ENCODE data around the gene LILRA5.
"Not testable (repeated sequence)": the region's sequence is repeated elsewhere in the genome, so short reads cannot be mapped to it uniquely, and the experiment has no call there.

The LILRA5 gene

GRCh38 chr19:54332149-54332548 lies 19.2 kb upstream of the LILRA5 start:
- Histone ChIP-seq H3K9me3 (ENCODE audit: control insufficient read depth in 2 of 2, low read length in 2 of 2) (no peaks in the 10 kb centered on the region), H3K27ac (ENCODE audit: low read length) (no peak overlapping the region), H3K4me3 (ENCODE audit: low read length in 2 of 2) (no peak overlapping the region), H3K4me1 (ENCODE audit: control insufficient read depth, insufficient read depth, low read length) (no peaks in the 10 kb centered on the region), H3K9ac (ENCODE audit: low read length in 2 of 2) (no peak overlapping the region), H3K36me3 (ENCODE audit: control insufficient read depth in 2 of 2, insufficient read depth in 2 of 2, low read length in 2 of 2) (no peaks in the 10 kb centered on the region), H3K27me3 (ENCODE audit: control insufficient read depth in 1 of 2, insufficient read depth in 2 of 2, low read length in 2 of 2) (peaks cover 0 to 7% of the 10 kb centered on the region in 2 donors)

- H3K4me3 ChIP-seq (ENCODE audit: low read length in 2 of 2): no peak overlapping the region
- no peak overlapping the region for H3K27ac ChIP-seq (ENCODE audit: low read length)
- peaks cover 0 to 7% of the 10 kb centered on the region in 2 donors for H3K27me3 ChIP-seq (ENCODE audit: control insufficient read depth in 1 of 2, insufficient read depth in 2 of 2, low read length in 2 of 2)
- no peaks in the 10 kb centered on the region for H3K4me1 ChIP-seq (ENCODE audit: control insufficient read depth, insufficient read depth, low read length)
- H3K36me3 ChIP-seq (ENCODE audit: control insufficient read depth in 2 of 2, insufficient read depth in 2 of 2, low read length in 2 of 2): no peaks in the 10 kb centered on the region
- no peaks in the 10 kb centered on the region for H3K9me3 ChIP-seq (ENCODE audit: control insufficient read depth in 2 of 2, low read length in 2 of 2)
- no peak overlapping the region for H3K9ac ChIP-seq (ENCODE audit: low read length in 2 of 2)
These were observed 18.7 kb upstream of the LILRA5 start for GRCh38 chr19:54331626-54332025.

- H3K36me3 ChIP-seq (ENCODE audit: control insufficient read depth in 2 of 2, insufficient read depth in 2 of 2, low read length in 2 of 2): no peaks in the 10 kb centered on the region
- no peak overlapping the region for H3K27ac ChIP-seq (ENCODE audit: low read length)
- no peaks in the 10 kb centered on the region for H3K9me3 ChIP-seq (ENCODE audit: control insufficient read depth in 2 of 2, low read length in 2 of 2)
- H3K27me3 ChIP-seq (ENCODE audit: control insufficient read depth in 1 of 2, insufficient read depth in 2 of 2, low read length in 2 of 2): peaks cover 0 to 7% of the 10 kb centered on the region in 2 donors
- H3K9ac ChIP-seq (ENCODE audit: low read length in 2 of 2): no peak overlapping the region
- no peaks in the 10 kb centered on the region for H3K4me1 ChIP-seq (ENCODE audit: control insufficient read depth, insufficient read depth, low read length)
- H3K4me3 ChIP-seq (ENCODE audit: low read length in 2 of 2): no peak overlapping the region
These were observed 16.7 kb upstream of the LILRA5 start for GRCh38 chr19:54329476-54330165.

DNA sequence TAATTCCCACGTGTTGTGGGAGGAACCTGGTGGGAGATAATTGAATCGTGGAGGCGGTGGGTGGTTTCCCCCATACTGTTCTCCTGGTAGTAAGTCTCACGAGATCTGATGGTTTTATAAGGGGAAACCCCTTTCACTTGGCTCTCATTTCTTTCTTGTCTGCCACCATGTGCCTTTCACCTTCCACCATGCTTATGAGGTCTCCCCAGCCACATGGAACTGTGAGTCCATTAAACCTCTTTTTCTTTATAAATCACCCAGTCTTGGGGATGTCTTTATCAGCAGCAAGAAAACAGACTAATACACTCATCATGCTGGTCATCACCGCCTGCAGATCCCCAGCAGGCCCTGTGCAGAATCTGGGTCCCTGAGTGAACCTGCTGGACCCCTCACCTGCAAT lies 15.8 kb upstream of the LILRA5 start:
- H3K36me3 ChIP-seq (ENCODE audit: control insufficient read depth in 2 of 2, insufficient read depth in 2 of 2, low read length in 2 of 2); H3K4me1 ChIP-seq (ENCODE audit: control insufficient read depth, insufficient read depth, low read length); H3K4me3 ChIP-seq (ENCODE audit: low read length in 2 of 2); H3K27me3 ChIP-seq (ENCODE audit: control insufficient read depth in 1 of 2, insufficient read depth in 2 of 2, low read length in 2 of 2); H3K9ac ChIP-seq (ENCODE audit: low read length in 2 of 2); H3K9me3 ChIP-seq (ENCODE audit: control insufficient read depth in 2 of 2, low read length in 2 of 2); H3K27ac ChIP-seq (ENCODE audit: low read length): not testable (repeated sequence)

GRCh38 chr19:54325631-54326030 lies 12.7 kb upstream of the LILRA5 start:
- Histone ChIP-seq H3K9ac (ENCODE audit: low read length in 2 of 2) (no peak overlapping the region), H3K4me3 (ENCODE audit: low read length in 2 of 2) (no peak overlapping the region), H3K27me3 (ENCODE audit: control insufficient read depth in 1 of 2, insufficient read depth in 2 of 2, low read length in 2 of 2) (peaks cover 0 to 5% of the 10 kb centered on the region in 2 donors), H3K9me3 (ENCODE audit: control insufficient read depth in 2 of 2, low read length in 2 of 2) (no peaks in the 10 kb centered on the region), H3K36me3 (ENCODE audit: control insufficient read depth in 2 of 2, insufficient read depth in 2 of 2, low read length in 2 of 2) (no peaks in the 10 kb centered on the region), H3K4me1 (ENCODE audit: control insufficient read depth, insufficient read depth, low read length) (no peaks in the 10 kb centered on the region), H3K27ac (ENCODE audit: low read length) (no peak overlapping the region)

DNA sequence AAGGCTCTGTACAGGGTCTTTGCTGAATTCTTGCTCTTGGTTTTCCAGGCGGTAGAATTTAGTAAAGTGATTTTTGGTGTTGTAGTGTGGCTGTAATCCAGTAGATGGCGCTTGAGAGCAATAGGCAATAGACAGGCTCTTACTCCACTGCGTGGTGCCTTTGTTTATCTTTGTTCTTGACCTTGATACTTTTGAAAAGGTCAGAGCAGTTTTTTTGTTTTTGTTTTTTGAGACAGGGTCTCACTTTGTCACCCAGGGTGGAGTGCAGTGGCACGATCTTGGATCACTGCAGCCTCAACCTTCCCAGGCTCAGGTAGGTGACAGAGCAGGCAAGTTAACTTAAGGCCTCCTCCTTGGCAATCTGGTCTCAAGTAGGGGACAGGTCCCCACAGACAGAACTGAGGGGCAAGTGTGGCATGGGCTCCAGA lies 12.2 kb upstream of the LILRA5 start:
- Histone ChIP-seq H3K36me3 (ENCODE audit: control insufficient read depth in 2 of 2, insufficient read depth in 2 of 2, low read length in 2 of 2) (no peaks in the 10 kb centered on the region), H3K27ac (ENCODE audit: low read length) (no peak overlapping the region), H3K27me3 (ENCODE audit: control insufficient read depth in 1 of 2, insufficient read depth in 2 of 2, low read length in 2 of 2) (peaks cover 1 to 8% of the 10 kb centered on the region in 2 donors), H3K4me1 (ENCODE audit: control insufficient read depth, insufficient read depth, low read length) (no peaks in the 10 kb centered on the region), H3K9me3 (ENCODE audit: control insufficient read depth in 2 of 2, low read length in 2 of 2) (no peaks in the 10 kb centered on the region), H3K9ac (ENCODE audit: low read length in 2 of 2) (no peak overlapping the region), H3K4me3 (ENCODE audit: low read length in 2 of 2) (no peak overlapping the region)

DNA sequence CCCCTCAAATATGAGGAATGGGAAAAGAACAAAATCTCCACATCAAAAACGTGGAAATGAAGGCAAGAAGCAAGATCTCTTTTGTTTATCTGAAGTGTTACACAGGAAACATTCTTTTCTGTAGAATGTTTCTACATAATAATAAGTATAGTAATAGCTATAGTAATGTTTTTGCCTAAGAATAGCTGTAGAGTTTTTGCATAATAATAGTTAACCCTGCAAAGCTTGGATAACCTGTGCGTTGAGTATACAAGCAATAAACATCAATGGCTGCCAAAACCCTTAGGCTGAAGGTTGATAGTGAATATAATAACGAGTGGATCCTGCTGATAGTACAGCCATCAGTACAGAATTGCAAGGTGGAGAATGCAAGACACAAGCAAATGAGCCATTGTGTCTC lies 11.1 kb upstream of the LILRA5 start:
- Histone ChIP-seq H3K4me3 (ENCODE audit: low read length in 2 of 2) (no peak overlapping the region), H3K36me3 (ENCODE audit: control insufficient read depth in 2 of 2, insufficient read depth in 2 of 2, low read length in 2 of 2) (no peaks in the 10 kb centered on the region), H3K9ac (ENCODE audit: low read length in 2 of 2) (no peak overlapping the region), H3K27ac (ENCODE audit: low read length) (no peak overlapping the region), H3K4me1 (ENCODE audit: control insufficient read depth, insufficient read depth, low read length) (no peaks in the 10 kb centered on the region), H3K9me3 (ENCODE audit: control insufficient read depth in 2 of 2, low read length in 2 of 2) (no peaks in the 10 kb centered on the region), H3K27me3 (ENCODE audit: control insufficient read depth in 1 of 2, insufficient read depth in 2 of 2, low read length in 2 of 2) (peaks cover 3 to 11% of the 10 kb centered on the region in 2 donors)

- H3K9me3 ChIP-seq (ENCODE audit: control insufficient read depth in 2 of 2, low read length in 2 of 2); H3K4me3 ChIP-seq (ENCODE audit: low read length in 2 of 2); H3K4me1 ChIP-seq (ENCODE audit: control insufficient read depth, insufficient read depth, low read length); H3K27ac ChIP-seq (ENCODE audit: low read length); H3K9ac ChIP-seq (ENCODE audit: low read length in 2 of 2); H3K36me3 ChIP-seq (ENCODE audit: control insufficient read depth in 2 of 2, insufficient read depth in 2 of 2, low read length in 2 of 2); H3K27me3 ChIP-seq (ENCODE audit: control insufficient read depth in 1 of 2, insufficient read depth in 2 of 2, low read length in 2 of 2): not testable (repeated sequence)
These were observed 10.0 kb upstream of the LILRA5 start for GRCh38 chr19:54322934-54323333.

DNA sequence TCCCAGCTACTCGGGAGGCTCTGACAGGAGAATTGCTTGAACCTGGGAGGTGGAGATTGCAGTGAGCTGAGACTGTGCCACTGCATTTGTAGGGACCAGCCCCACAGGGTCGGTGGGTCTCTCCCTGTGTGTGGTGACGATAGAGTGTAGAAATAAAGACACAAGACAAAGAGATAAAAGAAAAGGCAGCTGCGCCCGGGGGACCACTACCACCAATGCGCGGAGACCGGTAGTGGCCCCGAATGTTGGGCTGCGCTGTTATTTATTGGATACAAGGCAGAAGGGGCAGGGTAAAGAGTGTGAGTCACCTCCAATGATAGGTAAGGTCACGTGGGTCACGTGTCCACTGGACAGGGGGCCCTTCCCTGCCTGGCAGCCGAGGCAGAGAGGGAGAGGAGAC lies 9.3 kb upstream of the LILRA5 start:
- not testable (repeated sequence) for H3K36me3 ChIP-seq (ENCODE audit: control insufficient read depth in 2 of 2, insufficient read depth in 2 of 2, low read length in 2 of 2); H3K9me3 ChIP-seq (ENCODE audit: control insufficient read depth in 2 of 2, low read length in 2 of 2); H3K9ac ChIP-seq (ENCODE audit: low read length in 2 of 2); H3K4me1 ChIP-seq (ENCODE audit: control insufficient read depth, insufficient read depth, low read length); H3K4me3 ChIP-seq (ENCODE audit: low read length in 2 of 2); H3K27ac ChIP-seq (ENCODE audit: low read length)
- peaks cover 3 to 11% of the 10 kb centered on the region in 2 donors for H3K27me3 ChIP-seq (ENCODE audit: control insufficient read depth in 1 of 2, insufficient read depth in 2 of 2, low read length in 2 of 2)

DNA sequence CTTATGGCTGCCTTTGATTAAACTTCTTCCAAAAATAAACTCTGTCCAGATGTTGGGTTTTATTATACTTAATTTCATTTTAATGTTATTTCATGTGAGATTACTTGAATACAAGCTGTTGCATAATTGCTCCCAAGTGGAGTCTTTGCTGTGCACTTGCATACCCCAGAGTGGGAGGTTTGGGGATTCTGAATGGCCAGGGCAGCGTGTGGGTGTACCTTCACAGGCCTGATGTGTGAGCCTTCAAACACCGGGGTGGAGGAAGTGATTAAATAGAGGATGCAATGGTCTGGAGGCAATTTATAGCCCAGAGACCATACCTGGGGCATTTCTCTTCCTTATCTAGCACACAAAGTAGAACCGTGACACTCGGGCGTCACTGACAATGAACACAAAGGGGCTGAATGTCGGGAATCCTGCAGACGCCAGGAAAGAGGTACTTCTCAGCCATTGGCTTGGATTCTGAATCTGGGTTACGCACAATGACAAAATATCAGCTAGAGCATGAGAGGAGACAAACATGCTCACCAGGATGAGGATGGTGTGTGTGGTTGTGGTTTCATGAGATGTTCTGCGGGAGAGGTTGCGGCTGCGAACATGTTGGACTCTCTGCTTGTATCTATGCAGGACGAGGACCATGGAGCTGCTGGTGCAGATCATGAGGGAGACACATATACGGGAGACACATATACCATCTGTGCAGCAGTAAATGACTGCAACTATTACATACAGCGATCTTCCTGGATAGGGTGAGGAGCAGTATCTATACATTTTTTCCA lies 7.1 kb upstream of the LILRA5 start:
- H3K27me3 ChIP-seq (ENCODE audit: control insufficient read depth in 1 of 2, insufficient read depth in 2 of 2, low read length in 2 of 2): peaks cover 3 to 12% of the 10 kb centered on the region in 2 donors
- H3K4me1 ChIP-seq (ENCODE audit: control insufficient read depth, insufficient read depth, low read length): no peaks in the 10 kb centered on the region
- H3K27ac ChIP-seq (ENCODE audit: low read length): no peak overlapping the region

GRCh38 chr19:54319049-54319448 lies 6.1 kb upstream of the LILRA5 start:
- H3K27me3 ChIP-seq (ENCODE audit: control insufficient read depth in 1 of 2, insufficient read depth in 2 of 2, low read length in 2 of 2): peaks cover 3 to 12% of the 10 kb centered on the region in 2 donors
- no peaks in the 10 kb centered on the region for H3K4me1 ChIP-seq (ENCODE audit: control insufficient read depth, insufficient read depth, low read length)
- no peaks in the 10 kb centered on the region for H3K36me3 ChIP-seq (ENCODE audit: control insufficient read depth in 2 of 2, insufficient read depth in 2 of 2, low read length in 2 of 2)
- no peak overlapping the region for H3K27ac ChIP-seq (ENCODE audit: low read length)
- H3K4me3 ChIP-seq (ENCODE audit: low read length in 2 of 2): no peak overlapping the region
- no peak overlapping the region for H3K9ac ChIP-seq (ENCODE audit: low read length in 2 of 2)
- H3K9me3 ChIP-seq (ENCODE audit: control insufficient read depth in 2 of 2, low read length in 2 of 2): no peaks in the 10 kb centered on the region

More for the DNA sequence above, 7.1 kb upstream of the LILRA5 start:
- Histone ChIP-seq H3K36me3 (ENCODE audit: control insufficient read depth in 2 of 2, insufficient read depth in 2 of 2, low read length in 2 of 2) (no peaks in the 10 kb centered on the region), H3K9me3 (ENCODE audit: control insufficient read depth in 2 of 2, low read length in 2 of 2) (no peaks in the 10 kb centered on the region), H3K9ac (ENCODE audit: low read length in 2 of 2) (no peak overlapping the region), H3K4me3 (ENCODE audit: low read length in 2 of 2) (no peak overlapping the region)
